SHP77 treated with DMSO at 0.1 percent for 48 hours (cell line): Measurements from ENCODE around the gene ASPDH.

Source experiments
- DNase-seq: peaks from one replicate; lab custom pipeline; 2025; lab: John Stamatoyannopoulos, UW

Gene ASPDH

DNA sequence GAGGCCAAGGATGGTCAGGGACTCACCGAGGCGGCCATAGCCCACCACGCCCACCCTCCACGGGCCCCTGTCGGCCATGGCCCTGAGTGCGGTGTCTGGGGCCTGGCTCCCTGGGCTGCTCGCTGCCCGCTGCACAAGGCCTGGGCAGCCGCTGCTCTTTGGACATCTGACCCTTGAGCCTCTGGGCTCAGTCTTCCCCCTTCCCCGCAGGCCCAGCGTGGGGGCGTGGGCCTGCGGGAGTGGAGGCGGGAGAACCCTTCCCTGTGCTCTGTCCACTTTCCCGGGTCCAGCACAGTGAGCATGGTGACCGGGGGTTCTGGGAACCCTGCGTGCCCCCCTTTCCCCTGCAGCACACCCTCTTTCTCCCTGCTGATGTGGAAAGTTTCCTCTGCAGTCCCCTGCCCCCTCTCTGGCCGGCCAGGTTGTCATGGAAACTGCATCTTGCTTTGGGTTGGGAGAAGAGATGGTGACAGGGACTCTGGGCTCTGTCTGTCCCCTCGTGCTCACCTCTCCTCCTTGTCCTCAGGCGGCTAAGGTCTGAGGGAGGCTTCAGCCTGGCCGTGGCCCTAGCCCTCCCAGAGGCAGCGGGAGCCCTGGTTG lies at the start of gene ASPDH:
Gene ASPDH, minus strand, starts transcription at position 168 of the 600 bp plus-strand sequence. Its CDS starts 90 bp downstream, at position 78.
- no peak for DNase-seq

DNA sequence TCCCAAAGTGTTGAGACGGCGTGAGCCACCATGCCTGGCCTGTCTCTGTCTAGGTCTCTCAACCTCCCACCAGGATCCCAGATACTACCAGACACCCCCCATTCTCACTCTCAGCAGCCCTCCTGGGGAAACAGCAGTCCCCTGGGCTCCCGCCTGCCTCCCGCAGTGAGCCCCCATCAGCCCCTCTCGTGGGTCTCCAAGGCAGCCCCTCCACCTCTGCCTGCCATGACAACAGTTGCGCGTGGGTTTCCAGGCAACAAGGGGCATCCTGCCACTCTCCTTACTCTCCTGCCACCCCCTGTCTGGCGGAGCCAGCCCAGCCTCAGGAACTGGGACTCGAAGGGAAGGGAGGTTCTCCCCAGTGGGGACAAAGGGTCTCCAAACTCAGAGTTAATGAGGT lies 49.3 kb upstream of the ASPDH start:
- no peak for DNase-seq

DNA sequence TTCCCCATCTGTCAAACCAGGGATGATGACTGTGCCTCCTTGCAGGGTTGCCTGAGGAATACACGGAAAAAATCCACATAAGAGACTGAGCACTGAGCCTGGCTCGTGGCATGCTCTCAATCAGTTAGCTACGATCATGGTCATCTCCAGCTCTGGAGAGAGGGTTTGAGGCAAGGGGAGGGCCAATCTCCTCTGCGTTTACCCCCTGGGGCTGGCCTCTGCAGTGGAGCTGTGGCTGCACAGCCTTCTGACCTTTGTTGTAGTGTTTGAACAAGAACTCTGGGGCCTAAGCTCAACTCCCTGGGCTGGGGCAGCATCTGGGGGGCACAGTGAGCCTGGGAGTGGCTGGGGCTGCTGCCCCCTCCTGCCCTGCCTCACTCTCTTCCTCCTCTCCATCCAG lies 48.6 kb upstream of the ASPDH start:
- DNase-seq = no peak

DNA sequence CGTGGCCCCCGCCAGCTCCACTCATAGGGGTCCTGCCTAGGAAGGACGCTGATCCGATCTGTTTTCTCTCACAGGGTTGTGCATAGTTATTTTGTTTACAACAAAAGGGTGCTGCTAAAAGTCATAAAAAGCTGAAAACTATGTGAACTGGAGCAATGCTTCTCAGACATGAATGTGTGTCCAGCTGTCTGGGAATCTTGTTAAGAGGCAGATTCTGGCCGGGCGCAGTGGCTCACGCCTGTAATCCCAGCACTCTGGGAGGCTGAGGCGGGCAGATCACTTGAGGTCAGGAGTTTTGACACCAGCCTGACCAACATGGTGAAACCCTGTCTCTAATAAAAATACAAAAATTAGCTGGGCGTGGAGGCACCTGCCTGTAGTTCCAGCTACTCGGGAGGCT lies 45.9 kb upstream of the ASPDH start:
- no peak for DNase-seq

DNA sequence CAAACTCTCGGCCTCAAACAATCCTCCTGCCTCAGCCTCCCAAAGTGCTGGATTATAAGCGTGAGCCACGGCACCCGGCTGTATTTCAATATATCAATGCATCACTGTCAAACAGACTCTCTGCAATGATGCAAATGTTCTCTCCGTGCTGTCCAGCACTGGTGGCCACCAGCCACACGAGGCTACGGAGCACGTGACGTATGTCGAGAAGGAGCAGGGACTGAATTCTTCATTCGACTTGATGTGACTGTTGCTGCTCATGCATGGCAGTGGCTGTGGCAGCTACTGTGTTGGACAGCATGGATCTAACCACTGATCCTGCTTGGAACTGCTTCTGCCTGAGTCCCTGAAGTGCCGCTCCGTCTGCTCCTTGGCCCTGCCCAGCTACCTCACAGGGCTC lies 44.7 kb upstream of the ASPDH start:
- no peak for DNase-seq

DNA sequence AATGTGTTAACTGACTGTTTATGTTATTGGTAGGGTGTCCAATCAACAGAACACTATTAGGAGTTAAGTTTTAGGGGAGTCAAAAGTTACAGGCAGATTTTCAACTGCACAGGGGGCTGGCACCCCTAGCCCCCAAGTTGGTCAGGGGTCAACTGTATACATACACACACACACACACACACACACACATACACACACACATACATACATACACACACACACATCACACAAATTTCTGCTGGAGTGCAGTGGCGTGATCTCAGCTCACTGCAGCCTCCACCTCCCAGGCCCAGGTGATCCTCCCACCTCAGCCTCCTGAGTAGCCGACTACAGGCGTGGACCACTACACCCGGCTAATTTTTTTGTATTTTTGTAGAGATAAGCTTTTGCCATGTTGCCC lies 44.3 kb upstream of the ASPDH start:
- no peak for DNase-seq

DNA sequence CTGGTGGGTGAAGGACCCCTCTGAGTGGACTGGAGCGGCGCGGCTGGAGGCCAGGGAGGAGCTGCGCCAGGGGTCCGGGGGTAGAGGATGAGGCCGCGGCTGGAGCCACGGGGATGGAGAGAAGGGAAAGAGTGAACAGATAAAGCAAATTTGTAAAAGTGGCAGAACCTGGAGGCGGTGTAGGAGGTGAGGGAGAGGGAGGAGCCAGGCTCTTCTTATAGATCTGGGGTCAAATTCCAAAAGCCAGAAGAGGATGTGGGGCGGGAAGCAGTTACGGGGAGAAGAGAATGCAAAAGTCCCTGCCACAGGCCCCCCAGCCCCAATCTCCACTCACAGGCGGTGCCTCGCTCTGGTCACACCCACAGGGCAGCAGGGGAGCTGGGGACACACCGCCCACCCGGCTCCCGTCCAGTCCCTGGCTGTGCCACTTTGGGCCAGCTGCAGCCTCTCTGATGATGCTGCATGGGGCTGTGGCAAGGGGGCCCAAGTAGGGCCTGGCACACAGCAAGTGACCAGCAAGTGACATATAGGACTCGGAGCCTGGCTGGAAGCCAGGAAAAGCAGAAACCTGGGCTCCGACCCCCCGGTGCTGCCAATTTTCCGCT lies 43.4 kb upstream of the ASPDH start:
- DNase-seq = no peak

DNA sequence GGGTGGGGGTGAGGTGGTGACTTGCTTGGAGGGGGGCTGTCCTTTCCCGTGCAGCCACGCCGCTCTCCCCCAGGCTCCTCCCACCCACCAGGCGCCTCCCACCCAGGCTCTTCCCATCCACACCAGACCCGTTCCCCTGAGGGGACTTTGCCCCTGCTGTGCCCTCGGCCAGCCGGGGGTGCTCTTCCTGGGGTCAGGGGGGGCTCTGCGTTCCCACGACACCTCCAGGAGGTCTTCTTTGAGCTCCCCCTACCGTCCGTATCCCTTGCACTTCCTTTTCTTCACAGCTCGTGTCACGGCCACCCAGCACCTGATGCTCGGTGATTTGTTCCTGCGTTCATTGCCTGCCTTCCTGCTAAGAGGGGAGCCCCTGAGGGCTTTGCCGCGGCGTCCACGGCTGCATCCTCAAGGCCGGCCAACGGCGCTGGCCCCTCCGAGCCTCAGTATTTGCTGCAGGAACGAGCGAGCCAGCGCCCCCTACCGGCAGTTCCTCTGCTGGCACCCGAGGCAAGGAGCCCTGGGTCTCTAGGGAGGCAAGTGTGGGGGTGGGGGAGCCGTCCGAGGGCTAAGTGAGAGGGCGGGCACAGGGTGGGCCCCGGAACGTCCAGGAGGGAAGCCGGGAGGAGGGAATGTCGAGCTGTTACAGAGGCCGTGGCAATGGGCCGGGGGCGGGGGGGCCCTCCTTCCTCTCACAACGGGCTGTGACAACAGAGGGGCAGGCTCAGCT lies 42.7 kb upstream of the ASPDH start:
- peak; percentile 11 for DNase-seq

DNA sequence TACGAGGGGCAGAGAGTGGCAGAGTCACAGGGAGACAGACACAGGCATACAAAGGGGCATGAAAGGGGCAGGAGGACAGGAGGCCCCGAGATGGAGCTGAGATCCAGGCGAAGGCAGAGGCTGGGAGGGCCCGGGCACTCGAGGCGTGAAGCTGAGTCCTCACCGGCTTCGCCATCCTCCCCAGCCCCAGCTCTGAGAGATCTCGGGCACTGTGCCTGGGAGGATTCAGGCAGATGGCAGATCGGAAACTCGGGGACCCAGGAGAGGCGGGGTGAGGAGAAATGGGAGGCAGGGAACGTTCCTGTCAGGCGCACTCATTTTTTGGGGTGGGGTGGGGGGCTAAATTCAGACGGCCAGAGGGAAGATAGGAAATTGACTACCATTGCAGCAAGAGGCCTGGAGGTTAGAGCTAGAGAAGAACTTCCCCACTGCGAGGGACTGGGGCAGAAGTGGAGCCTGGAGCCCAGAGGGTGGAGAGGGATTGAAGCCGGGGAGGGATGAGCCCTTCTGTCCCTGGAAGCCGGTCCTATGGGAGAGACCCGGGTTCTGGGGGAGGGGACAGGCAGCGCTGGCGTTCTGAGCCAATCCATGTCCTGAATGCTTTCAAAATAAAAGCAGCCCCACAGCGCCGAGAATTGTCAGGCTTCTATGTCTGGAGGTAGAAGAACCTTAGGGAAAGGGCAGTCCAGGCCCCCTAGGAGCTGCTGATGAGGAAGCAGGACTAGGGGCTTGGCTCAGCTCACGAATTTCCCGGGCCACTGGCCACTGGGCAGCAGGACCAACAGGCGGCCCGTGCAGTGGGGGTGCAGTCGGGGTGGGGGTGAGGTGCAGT lies 42.0 kb upstream of the ASPDH start:
- no peak for DNase-seq

DNA sequence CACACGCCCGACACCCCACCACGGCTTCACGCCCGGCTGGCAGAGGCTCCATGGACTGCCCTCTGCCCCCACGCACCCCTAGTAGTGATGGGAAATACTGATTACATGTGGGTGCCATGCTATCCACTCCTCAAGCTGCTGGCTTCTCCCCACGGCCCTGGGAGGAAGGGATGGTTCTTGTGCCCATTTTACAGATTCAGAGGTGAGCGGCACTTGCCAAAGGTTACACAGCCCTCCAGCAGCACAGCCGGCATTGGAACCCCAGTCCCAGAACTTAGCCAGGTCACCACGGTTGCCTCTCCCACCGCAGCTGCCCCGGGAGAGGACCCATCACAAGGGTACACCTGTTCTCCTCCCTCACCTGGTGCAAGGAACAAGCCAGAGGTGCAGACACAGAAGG lies 41.3 kb upstream of the ASPDH start:
- no peak for DNase-seq

DNA sequence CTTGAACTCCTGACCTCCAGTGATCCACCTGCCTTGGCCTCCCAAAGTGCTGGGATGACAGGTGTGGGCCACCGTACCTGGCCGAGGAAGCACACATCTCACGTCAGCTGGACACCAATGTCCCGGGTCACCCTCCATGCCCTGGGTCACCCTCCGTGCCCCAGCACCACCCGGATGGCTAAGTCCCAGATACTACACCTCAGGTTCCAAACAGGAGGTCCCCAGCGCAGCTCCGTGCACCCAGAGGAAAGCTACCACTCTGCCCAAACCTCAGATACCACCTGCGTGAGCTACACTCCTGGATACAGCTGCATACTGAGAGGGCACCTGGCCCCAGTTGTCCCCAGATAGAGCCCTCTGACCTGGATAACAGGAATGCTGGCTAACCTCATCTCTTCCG lies 40.5 kb upstream of the ASPDH start:
- no peak for DNase-seq

DNA sequence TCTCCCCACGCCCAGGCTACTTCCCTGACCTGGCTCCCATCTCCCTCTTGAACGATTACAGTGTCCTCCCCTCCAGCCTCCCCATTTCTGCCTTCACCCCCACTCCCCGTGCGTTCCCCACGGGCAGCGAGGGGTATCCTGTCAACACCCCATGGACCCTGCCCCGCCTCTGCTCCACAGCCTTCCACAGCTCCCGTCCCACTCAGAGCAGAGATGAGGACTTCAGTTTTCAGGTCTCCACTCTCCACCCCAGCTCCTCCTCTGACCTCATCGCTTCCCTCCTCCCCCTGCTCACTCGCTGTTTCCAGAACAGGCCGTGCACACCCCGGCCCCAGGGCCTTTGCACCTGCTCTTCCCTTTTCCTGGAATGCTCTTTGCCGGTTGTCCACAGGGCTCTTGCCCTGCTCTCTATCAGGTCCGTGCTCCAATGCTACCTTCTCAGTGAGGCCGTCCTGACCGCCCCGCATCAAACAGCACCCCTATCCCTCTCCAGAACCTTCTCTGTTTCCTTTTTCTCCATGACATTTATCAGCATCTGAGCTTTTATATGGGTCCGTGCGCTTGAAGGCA lies 39.5 kb upstream of the ASPDH start:
- no peak for DNase-seq

DNA sequence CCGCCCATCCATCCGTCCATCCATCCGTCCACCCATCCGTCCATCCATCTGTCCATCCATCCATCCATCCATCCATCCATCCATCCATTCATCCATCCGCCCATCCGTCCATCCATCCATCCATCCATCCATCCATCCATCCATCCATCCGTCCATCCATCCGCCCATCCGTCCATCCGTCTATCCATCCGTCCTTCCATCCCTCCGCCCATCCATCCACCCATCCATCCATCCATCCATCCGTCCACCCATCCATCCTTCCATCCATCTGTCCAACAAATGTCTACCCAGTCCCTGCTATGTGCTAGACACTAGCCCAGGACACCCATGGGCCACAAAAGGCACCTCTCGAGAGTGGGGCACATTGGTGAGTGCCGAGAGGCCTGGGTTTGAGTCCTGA lies 38.8 kb upstream of the ASPDH start:
- no peak for DNase-seq

DNA sequence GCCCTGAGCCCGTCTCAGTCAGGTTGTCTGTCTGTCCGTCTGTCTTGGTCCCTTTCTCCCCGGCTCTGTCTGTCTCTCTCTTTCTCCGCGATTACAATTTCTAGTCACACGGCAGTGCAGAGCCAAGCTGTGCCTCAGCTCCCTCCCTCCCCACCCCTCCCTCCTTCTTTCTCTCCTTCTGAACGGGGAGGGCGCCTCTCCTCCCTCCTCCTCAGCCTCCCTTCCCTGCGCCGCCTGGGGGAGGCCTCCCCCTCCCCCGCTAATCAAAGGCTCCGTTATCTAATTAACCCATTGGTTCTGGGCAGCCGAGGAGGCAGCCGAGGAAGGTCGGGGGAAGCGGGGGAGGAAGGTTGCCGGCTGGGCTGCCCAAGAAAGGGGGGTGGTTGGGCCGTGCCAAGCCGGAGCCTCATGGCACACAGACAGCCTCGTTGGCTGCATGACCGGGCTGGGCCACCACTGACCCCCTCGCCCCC lies 38.0 kb upstream of the ASPDH start:
- DNase-seq = no peak

DNA sequence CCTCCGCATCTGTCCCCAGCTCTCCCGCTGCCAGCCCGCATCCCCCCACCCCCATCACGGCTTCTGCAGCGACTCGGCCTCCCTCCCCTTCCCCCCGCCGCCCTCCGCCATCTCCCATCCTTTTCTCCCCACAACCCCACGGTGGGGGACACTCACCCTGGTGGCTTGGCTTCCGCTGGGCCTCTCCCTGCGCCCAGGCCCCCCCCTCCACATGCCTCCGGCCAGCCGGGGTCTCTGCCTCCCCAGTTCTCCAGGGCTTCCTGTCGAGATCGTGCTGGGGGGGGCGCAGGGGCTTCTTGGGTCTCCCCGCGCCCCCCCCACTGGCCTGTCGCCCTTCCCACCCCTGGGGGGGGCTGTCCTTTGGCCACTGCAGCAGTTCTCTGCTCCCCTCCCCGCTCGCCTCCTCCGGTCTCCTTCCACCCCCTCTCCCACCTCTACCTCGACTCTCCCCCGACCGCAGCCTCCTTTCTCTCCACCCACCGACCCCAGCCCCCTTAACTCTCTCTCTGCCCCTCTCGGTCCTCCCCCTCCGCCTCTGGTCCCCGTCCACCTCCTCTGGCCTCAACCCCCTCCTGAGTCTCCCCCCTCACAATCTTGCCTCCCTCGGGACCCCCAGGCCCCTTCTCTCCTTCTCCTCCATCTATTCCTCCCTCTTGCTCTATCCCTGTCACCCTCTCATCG lies 37.5 kb upstream of the ASPDH start:
- DNase-seq = no peak

DNA sequence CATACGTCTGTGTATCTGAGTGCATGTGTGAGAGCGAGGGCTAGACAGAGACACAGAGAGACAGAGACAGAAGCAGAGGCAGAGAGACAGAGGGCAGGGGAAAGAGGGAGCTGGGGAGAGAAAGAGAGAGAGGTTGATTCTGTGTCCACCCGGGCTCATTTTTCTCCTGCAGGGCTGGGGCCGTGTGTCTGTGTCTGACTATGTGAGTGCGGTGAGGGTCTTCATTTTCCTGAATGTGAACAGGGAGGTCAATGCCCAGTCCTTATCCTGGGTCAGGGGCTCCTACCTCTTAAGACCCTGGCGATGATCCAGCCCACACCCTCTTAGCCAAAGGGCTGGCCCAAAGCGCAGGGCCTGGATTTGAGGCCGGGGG lies 36.9 kb upstream of the ASPDH start:
- no peak for DNase-seq

DNA sequence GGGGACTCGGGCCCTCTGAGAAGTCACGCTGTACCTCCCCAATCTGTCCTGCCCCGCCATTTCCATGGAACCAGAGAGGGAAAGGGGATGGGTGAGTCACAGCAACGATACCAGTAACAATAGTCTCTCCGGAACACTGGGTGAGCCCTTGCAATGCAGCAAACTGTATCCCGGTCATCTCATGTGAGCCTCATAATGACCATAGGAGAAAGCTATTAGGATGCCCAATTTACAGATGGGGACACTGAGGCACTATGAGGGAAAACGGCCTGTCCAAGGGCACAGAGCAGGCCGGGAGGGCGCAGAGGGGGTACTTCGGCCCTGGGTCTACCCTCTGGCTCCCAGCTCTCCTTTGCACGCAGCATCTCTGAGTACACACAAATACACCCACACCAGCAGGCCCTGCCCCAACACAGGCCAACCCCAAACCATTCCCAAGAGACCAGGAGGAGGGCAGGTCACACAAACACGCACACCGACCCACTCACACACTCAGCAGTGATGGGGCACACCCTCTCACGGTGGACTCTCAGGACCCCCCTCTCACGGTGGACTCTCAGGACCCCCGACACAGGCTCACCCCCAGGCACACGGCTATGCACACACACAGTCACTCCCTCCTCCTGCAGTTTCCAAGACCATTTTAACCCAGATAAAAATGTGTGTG lies 36.3 kb upstream of the ASPDH start:
- DNase-seq = no peak

DNA sequence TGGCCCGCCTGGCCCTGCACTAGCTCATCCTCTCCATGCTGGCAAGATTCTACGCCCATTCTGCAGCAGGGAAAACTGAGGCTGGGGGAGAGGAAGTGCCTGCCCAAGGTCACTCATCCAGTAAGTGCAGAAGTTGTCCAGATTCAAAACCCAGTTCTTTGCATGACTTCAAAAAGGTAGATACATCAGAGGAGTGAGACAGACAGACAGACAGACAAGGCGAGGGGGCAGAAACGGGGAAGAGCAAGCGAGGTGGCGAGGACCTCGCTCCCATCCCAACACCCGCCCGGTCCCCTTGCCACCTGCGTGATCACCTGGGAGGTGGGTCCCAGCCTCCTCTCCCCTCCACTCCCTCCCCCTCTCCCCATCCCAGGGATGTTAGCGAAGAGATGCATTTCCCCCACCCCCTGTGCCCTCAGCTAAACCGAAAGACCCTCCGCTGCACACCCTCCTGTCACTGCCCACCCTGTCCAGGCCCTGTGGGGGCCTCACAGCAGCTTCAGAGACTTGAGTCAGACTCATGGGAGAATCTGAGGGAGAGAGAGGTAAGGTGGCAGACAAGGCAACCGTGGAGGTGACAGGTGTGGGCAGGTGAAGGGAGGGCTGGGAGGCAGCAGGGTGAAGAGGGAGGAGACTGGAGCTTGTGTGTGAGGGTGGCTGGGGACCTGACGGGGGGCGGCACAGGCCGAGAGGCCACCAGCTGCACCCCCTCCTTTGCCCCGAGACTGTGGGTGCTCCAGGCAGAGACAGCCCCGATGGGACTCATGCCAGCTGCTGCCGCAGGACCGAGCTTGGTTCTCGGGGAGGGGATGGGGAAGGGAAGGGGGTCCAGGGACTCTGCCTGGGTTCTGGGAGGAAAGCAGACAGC lies 35.6 kb upstream of the ASPDH start:
- no peak for DNase-seq

DNA sequence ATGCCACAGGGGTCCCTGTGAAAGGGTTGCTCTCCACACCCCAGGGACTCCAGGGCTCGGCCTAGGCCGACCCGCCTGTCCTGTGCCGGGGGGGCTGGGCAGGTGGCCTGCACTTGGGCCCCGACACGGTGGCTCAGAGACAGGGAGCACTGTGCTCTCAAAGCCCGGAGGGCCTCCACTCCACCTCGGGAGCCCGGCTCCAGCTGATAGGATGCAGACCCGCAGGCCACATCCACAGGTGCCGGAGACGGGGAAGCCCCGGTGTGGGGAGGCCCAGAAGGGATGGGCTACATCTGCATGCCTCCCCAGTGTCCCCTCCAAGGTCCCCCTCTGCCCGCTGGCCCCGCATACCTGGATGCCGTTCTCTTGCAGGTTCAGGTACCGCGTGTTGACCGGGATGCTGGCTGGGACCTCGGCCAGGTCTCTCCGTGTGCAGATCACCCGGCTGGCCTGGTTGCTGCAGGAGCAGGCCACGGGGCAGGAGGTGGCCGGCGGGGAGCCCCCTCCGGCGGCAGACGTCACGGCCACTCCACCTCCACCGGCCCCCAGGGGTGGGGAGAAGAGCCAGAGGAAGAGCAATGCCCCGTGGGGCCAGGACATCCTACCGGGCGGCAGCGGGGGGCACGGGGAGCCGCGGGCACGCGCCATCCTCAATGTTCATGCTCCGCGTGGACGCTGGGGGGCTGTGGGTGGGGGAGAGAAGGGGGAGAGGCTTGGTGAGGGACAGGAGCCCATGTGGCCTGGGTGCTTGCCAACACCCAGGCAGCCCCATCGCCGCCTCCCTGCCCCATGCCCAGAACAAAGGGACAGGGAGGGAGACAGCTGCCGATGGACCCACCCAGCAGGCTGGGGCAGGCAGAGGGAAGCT lies 34.7 kb upstream of the ASPDH start:
- DNase-seq = no peak
